Ishikawa (cell line): ENCODE results near the gene SV2B.

Experiments
- CEBPB ChIP-seq: IDR thresholded peaks from 2 replicates; pipeline ENCODE4 v1.6.1; 2012
- CREB1 ChIP-seq: IDR thresholded peaks from 2 replicates; pipeline ENCODE4 v1.6.1; 2012; ENCODE audit warnings: low read depth
- EGR1 ChIP-seq: IDR thresholded peaks from 2 replicates; pipeline ENCODE4 v1.6.1; 2012
- EP300 ChIP-seq: IDR thresholded peaks from 2 replicates; pipeline ENCODE4 v1.6.1; 2012; ENCODE audit warnings: borderline replicate concordance
- FOXM1 ChIP-seq: IDR thresholded peaks from 2 replicates; pipeline ENCODE4 v1.6.1; 2012; ENCODE audit warnings: low read depth, borderline replicate concordance
- MAX ChIP-seq: IDR thresholded peaks from 2 replicates; pipeline ENCODE4 v1.6.1; 2012
- NFIC ChIP-seq: IDR thresholded peaks from 2 replicates; pipeline ENCODE4 v1.6.1; 2012
- RAD21 ChIP-seq: IDR thresholded peaks from 2 replicates; pipeline ENCODE4 v1.6.1; 2012; ENCODE audit warnings: low read depth
- REST ChIP-seq: IDR thresholded peaks from 2 replicates; pipeline ENCODE4 v1.6.1; 2012; ENCODE audit warnings: low read depth, mild to moderate bottlenecking
- TAF1 ChIP-seq: IDR thresholded peaks from 2 replicates; pipeline ENCODE4 v1.6.1; 2012; ENCODE audit warnings: low read depth, mild to moderate bottlenecking
- TCF12 ChIP-seq: IDR thresholded peaks from 2 replicates; pipeline ENCODE4 v1.6.1; 2012; ENCODE audit warnings: low read depth
- TEAD4 ChIP-seq: IDR thresholded peaks from 2 replicates; pipeline ENCODE4 v1.6.1; 2012
- USF1 ChIP-seq: IDR thresholded peaks from 2 replicates; pipeline ENCODE4 v1.6.1; 2012
- YY1 ChIP-seq: IDR thresholded peaks from 2 replicates; pipeline ENCODE4 v1.6.1; 2012; ENCODE audit warnings: low read depth
- ZBTB7A ChIP-seq: IDR thresholded peaks from 2 replicates; pipeline ENCODE4 v1.6.1; 2012; ENCODE audit warnings: low read depth

The SV2B gene

GRCh38 chr15:91125162-91125561, 25.1 kb downstream of the SV2B start:
- no peak for TF ChIP-seq REST
- TF ChIP-seq USF1: no peak
- no peak for TF ChIP-seq EGR1
- no peak for TF ChIP-seq FOXM1
- TF ChIP-seq TCF12: no peak
- TF ChIP-seq RAD21: no peak
- TF ChIP-seq TAF1: no peak
- TF ChIP-seq CREB1: no peak
- TF ChIP-seq CEBPB: no peak
- TF ChIP-seq ZBTB7A: no peak
- no peak for TF ChIP-seq YY1
- TF ChIP-seq EP300: no peak
- TF ChIP-seq MAX: no peak
- no peak for TF ChIP-seq NFIC
- TF ChIP-seq TEAD4: no peak

- TF ChIP-seq TEAD4: no peak
- no peak for TF ChIP-seq TCF12
- TF ChIP-seq ZBTB7A: no peak
- no peak for TF ChIP-seq REST
Measured at GRCh38 chr15:91126080-91126479, 26.0 kb downstream of the SV2B start.

- no peak for TF ChIP-seq MAX
- no peak for TF ChIP-seq CREB1
- TF ChIP-seq USF1: no peak
- TF ChIP-seq YY1: no peak
- no peak for TF ChIP-seq NFIC
- TF ChIP-seq EP300: no peak
- no peak for TF ChIP-seq TAF1
- TF ChIP-seq REST: no peak
- TF ChIP-seq FOXM1: no peak
- no peak for TF ChIP-seq RAD21
- no peak for TF ChIP-seq TCF12
- TF ChIP-seq TEAD4: no peak
- no peak for TF ChIP-seq EGR1
Measured at GRCh38 chr15:91127236-91127955, 27.3 kb downstream of the SV2B start.

GRCh38 chr15:91128016-91128415, 28.0 kb downstream of the SV2B start:
- no peak for TF ChIP-seq TAF1
- no peak for TF ChIP-seq USF1
- TF ChIP-seq CREB1: no peak
- TF ChIP-seq TEAD4: no peak
- TF ChIP-seq FOXM1: no peak
- TF ChIP-seq MAX: no peak
- no peak for TF ChIP-seq EGR1
- no peak for TF ChIP-seq REST
- TF ChIP-seq EP300: no peak
- no peak for TF ChIP-seq CEBPB
- no peak for TF ChIP-seq TCF12
- no peak for TF ChIP-seq NFIC
- no peak for TF ChIP-seq RAD21
